Heart left ventricle (tissue), 16 donors: ENCODE results near the gene WHRN. TPM values are rescaled to one million over a fixed set of nuclear protein-coding genes. Genes with fewer than 3 reads are reported as not detected.
A peak's percentile ranks its signal among the peaks of the same experiment; 100 is the strongest.

Experiments used
- ATAC-seq, 4 donors: fragments of 200-7000 bp; cut with Tn5 transposase; one replicate each; pipeline ENCODE4 v1.9.1; 2020 to 2022; ENCODE audit warnings: moderate library complexity in 4 of 4, mild to moderate bottlenecking in 3 of 4, moderate number of reproducible peaks in 1 of 4
- DNase-seq, 5 donors: peaks; one replicate each; pipeline ENCODE4 v3.0.0-alpha.2; 2020
- H3K27ac ChIP-seq, 12 donors: fragments of 200-600 bp; sonication (generic) in 4 of 12; one replicate each; pipeline versions ENCODE4 v1.5.0 to v1.8.0; 2016 to 2022; ENCODE audit warnings: mild to moderate bottlenecking in 2 of 12
- H3K27me3 ChIP-seq, 9 donors: fragments of 200-600 bp; sonication (generic) in 2 of 9; one replicate each; pipeline versions ENCODE4 v1.5.1 to v1.8.0; 2016 to 2022; ENCODE audit warnings: mild to moderate bottlenecking in 3 of 9
- H3K36me3 ChIP-seq, 9 donors: fragments of 200-600 bp; sonication (generic) in 2 of 9; one replicate each; pipeline versions ENCODE4 v1.5.0 to v1.8.0; 2018 to 2022; ENCODE audit warnings: mild to moderate bottlenecking in 2 of 9
- H3K4me1 ChIP-seq, 12 donors: fragments of 200-600 bp; sonication (generic) in 4 of 12; one replicate each; pipeline versions ENCODE4 v1.5.0 to v1.8.0; 2016 to 2022; ENCODE audit warnings: mild to moderate bottlenecking in 3 of 12
- H3K4me3 ChIP-seq, 12 donors: fragments of 200-600 bp; sonication (generic) in 4 of 12; one replicate each; pipeline versions ENCODE4 v1.5.0 to v1.8.0; 2017 to 2022; ENCODE audit warnings: mild to moderate bottlenecking in 9 of 12, moderate library complexity in 4 of 12
- H3K9me3 ChIP-seq, 12 donors: fragments of 200-600 bp; sonication (generic) in 4 of 12; one replicate each; pipeline versions ENCODE4 v1.5.0 to v1.8.0; 2016 to 2022; ENCODE audit warnings: mild to moderate bottlenecking in 1 of 12
- CTCF ChIP-seq, 12 donors: fragments of 200-600 bp; sonication (generic) in 4 of 12; IDR thresholded peaks; one replicate each; pipeline versions ENCODE4 v1.5.0 to v1.8.0; 2018 to 2022; ENCODE audit warnings: antibody characterized with exemption in 12 of 12, mild to moderate bottlenecking in 5 of 12
- POLR2A ChIP-seq, 2 donors: fragments of 450-650 bp; IDR thresholded peaks; one replicate each; pipeline ENCODE4 v1.6.1; 2017; ENCODE audit warnings: antibody characterized with exemption in 2 of 2, mild to moderate bottlenecking in 2 of 2, moderate library complexity in 2 of 2
- WGBS, 4 donors: extraction: QIAGEN DNeasy Blood & Tissue Kit in 2 of 4; methylation state at CpG; one replicate each; pipeline versions ENCODE4 v1.1.5 to v1.1.7; 2013 to 2018; 5-methylcytosine and 5-hydroxymethylcytosine counted together
- intact Hi-C, 10 donors: fragments of 100-400 bp; cut with DNase I; formaldehyde crosslinking; loops; one replicate each; pipeline versions ENCODE4 v1.11.1 to v1.14.2; 2022
- polyA plus RNA-seq, 2 donors: library from polyadenylated mRNA; stranded (reverse); fragments of 200-250 nt; gene quantifications; one replicate each; pipeline ENCODE4 v1.2.3, GENCODE V29; 2013
- total RNA-seq, 9 donors: library from RNA; depleted of rRNA in 2 of 9; stranded (reverse); fragments of >200 nt in 2 of 9; fragmentation: NEBNext Ultra II Directional in 3 of 9; extraction: Animal tissue kit (Norgen Biotek cat#: 25700) in 3 of 9; gene quantifications; one replicate each; pipeline versions ENCODE4 v1.1.0 to v1.2.4, GENCODE V29; 2016 to 2023
- donor health status: ischemic (EF 13 %, LVEDD 7.1; RV severe dilation, severe dysfunction).
- donor health status: healthy with polysubstance abuse.
- donor health status: DM: no; HTN: yes; CAD: no.
- donor health status: DM: no; HTN: no; CAD: no.
- donor health status: ischemic (EF 25% LVEDD 6.9; RV normal size, moderate dysfunction).
- donor health status: ischemic (EF 25% LVEDD 5.7; RV mildly dilated, moderate dysfunction).
- donor health status: healthy.
- donor health status: DM: yes; HTN: yes; CAD: no.
- donor health status: ischemic (EF 35%, LVEDD 5.7; RV mildly dilated, moderate dysfunction).
- donor health status: nonischemic (EF 11% LVEDD 7.7; RV severe dilation, severe dysfunction).
- donor health status: DM: yes; HTN: yes; CAD: no.
- donor health status: PGD.
- donor health status: ischemic (EF 29% LVEDD 5.4; RV normal size, mild dysfunction).
- donor health status: nonischemic (EF 23%, LVEDD 6.1; RV moderate dilation, normal function).

WHRN gene
- total and polyA plus RNA-seq, 11 donors, result 0.12 to 1.4 (median 0.56) TPM

- Histone ChIP-seq H3K36me3 (no peaks in the 10 kb centered on the region), H3K4me1 (peaks cover 0 to 7% (median 0%) of the 10 kb centered on the region in 12 donors), H3K27me3 (peaks cover 0 to under 1% (median 0%) of the 10 kb centered on the region in 9 donors), H3K9me3 (no peaks in the 10 kb centered on the region), H3K27ac (no peak overlapping the region), H3K4me3 (no peak overlapping the region)
- DNase-seq (peak in 2 of 5 donors; percentile 44 to 46), ATAC-seq (peak; percentile 71 to 88 (median 78))
- peak; percentile 47 to 76 (median 64) for TF ChIP-seq CTCF (IDR thresholded peaks at IDR 0.05)
- no peak for TF ChIP-seq POLR2A (IDR thresholded peaks at IDR 0.05)
- WGBS, 4 donors, result 67 to 79% (median 75%) methylated on average over 6 of the region's 6 CpGs
- intact Hi-C loops, result loop anchor here in 7 of 10 donors (2.0 to 5.0 kb wide), 2 partner anchors 165 kb away; no protein-coding TSS in a partner anchor
These were observed 17.5 kb downstream of the WHRN start for GRCh38 chr9:114487607-114488300.

GRCh38 chr9:114486205-114486963 is 18.9 kb downstream of the WHRN start:
- intact Hi-C loops, result loop anchor here in 6 of 10 donors (2.0 to 5.0 kb wide), 2 partner anchors 166 kb away; no protein-coding TSS in a partner anchor
- no peak for DNase-seq
- Histone ChIP-seq H3K27me3 (no peaks in the 10 kb centered on the region), H3K9me3 (no peaks in the 10 kb centered on the region), H3K36me3 (no peaks in the 10 kb centered on the region), H3K4me3 (no peak overlapping the region), H3K27ac (no peak overlapping the region), H3K4me1 (peaks cover 0 to 16% (median 0%) of the 10 kb centered on the region in 12 donors)
- WGBS, 4 donors, result 71 to 73% (median 72%) methylated on average over 7 of the region's 7 CpGs
- no peak for ATAC-seq
- no peak for TF ChIP-seq POLR2A (IDR thresholded peaks at IDR 0.05)
- TF ChIP-seq CTCF (IDR thresholded peaks at IDR 0.05), result no peak

GRCh38 chr9:114484854-114485443 is 20.3 kb downstream of the WHRN start:
- ATAC-seq (no peak), DNase-seq (no peak)
- intact Hi-C loops, result loop anchor here in 5 of 10 donors (5.0 kb wide), 1 partner anchor 167 kb away; no protein-coding TSS in a partner anchor
- no peaks in the 10 kb centered on the region for H3K27me3 ChIP-seq
- H3K4me3 ChIP-seq, result no peak overlapping the region
- H3K27ac ChIP-seq, result no peak overlapping the region
- H3K36me3 ChIP-seq, result no peaks in the 10 kb centered on the region
- no peaks in the 10 kb centered on the region for H3K9me3 ChIP-seq
- H3K4me1 ChIP-seq, result peaks cover 0 to 25% (median 0%) of the 10 kb centered on the region in 12 donors
- TF ChIP-seq CTCF (IDR thresholded peaks at IDR 0.05), result no peak
- no peak for TF ChIP-seq POLR2A (IDR thresholded peaks at IDR 0.05)
- 78 to 87% (median 85%) methylated on average over 8 of the region's 8 CpGs for WGBS, 4 donors
